Prostate gland (tissue), 2 donors: ENCODE results near the gene MYO5B. TPM values are rescaled to one million over a fixed set of nuclear protein-coding genes. Genes with fewer than 3 reads are reported as not detected.
"Not testable (repeated sequence)": the region's sequence is repeated elsewhere in the genome, so short reads cannot be mapped to it uniquely, and the experiment has no call there.

ENCODE experiments used
- DNase-seq: peaks from one replicate; pipeline ENCODE4 v3.0.0-alpha.2; 2019; ENCODE audit warnings: low spot score
- H3K27ac ChIP-seq, 2 donors: fragments of 200-600 bp; sonication (generic); 2 replicates each; pipeline ENCODE4 v1.5.1; 2017 to 2019
- H3K27me3 ChIP-seq: fragments of 200-600 bp; sonication (generic); replicated peaks from 2 replicates; pipeline ENCODE4 v1.5.1; 2019; ENCODE audit not compliant: insufficient read depth
- H3K36me3 ChIP-seq, 2 donors: fragments of 200-600 bp; sonication (generic); 1 replicate in 1 of 2; 2 replicates in 1 of 2; pipeline versions ENCODE4 v1.5.1 to v1.8.1; 2017 to 2019
- H3K4me1 ChIP-seq: fragments of 200-600 bp; sonication (generic); replicated peaks from 2 replicates; pipeline ENCODE4 v1.5.1; 2019
- H3K4me3 ChIP-seq, 2 donors: fragments of 200-600 bp; sonication (generic); 2 replicates each; pipeline ENCODE4 v1.5.1; 2017 to 2019
- H3K9me3 ChIP-seq: fragments of 200-600 bp; sonication (generic); 2 replicates; pipeline ENCODE4 v1.5.1; 2017
- POLR2A ChIP-seq: fragments of 450-650 bp; IDR thresholded peaks from one replicate; pipeline ENCODE4 v1.6.1; 2016; ENCODE audit warnings: antibody characterized with exemption, mild to moderate bottlenecking
- POLR2AphosphoS5 ChIP-seq: sonication (generic); formaldehyde crosslinking; IDR thresholded peaks from one replicate; pipeline ENCODE4 v1.6.1; 2017; ENCODE audit warnings: antibody characterized with exemption
- WGBS: methylation state at CpG from one replicate; pipeline ENCODE4 v1.1.5; 2018; 5-methylcytosine and 5-hydroxymethylcytosine counted together
- intact Hi-C: fragments of 100-400 bp; cut with DNase I; formaldehyde crosslinking; loops from one replicate; pipeline ENCODE4 v1.14.2; 2022
- total RNA-seq, 2 donors: library from RNA; depleted of rRNA; stranded (reverse); fragments of >200 nt; gene quantifications; one replicate each; pipeline ENCODE4 v1.1.0, GENCODE V29; 2016
- TF ChIP-seq, protein P1 (sequence below), 4 experiments: fragments of 200-600 bp in 2 of 4; fragments of 450-650 bp in 2 of 4; sonication (generic) in 2 of 4; IDR thresholded peaks; 1 replicate in 3 of 4; 2 replicates in 1 of 4; pipeline ENCODE4 v1.5.1; 2016 to 2019; ENCODE audit warnings: antibody characterized with exemption in 4 of 4, mild to moderate bottlenecking in 2 of 4, moderate library complexity in 2 of 4

Gene MYO5B
- total RNA-seq, 2 donors from 2014 or later = 28.5 to 31.1 TPM

DNA sequence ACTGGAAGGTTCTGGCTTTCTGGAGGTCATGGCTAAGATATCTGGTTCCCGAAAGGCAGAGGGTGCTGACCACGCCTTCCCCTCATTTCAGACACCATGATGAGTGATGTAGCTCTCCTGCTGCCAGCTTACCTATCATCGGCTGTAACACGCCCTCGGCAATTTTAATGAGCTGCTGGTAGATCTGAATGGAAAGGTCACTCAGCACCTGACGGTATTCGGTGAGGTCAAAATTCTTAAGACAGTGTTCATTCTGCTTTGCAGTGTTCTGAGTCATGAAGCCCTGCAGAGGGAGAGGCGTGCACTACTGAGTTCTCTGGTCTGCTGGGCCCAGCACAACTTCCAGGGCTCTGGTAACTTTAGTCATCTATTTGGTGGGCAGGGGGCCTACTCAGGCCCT, 355.9 kb downstream of the MYO5B start:
- no peak for TF ChIP-seq POLR2AphosphoS5
- TF ChIP-seq, protein P1, sequence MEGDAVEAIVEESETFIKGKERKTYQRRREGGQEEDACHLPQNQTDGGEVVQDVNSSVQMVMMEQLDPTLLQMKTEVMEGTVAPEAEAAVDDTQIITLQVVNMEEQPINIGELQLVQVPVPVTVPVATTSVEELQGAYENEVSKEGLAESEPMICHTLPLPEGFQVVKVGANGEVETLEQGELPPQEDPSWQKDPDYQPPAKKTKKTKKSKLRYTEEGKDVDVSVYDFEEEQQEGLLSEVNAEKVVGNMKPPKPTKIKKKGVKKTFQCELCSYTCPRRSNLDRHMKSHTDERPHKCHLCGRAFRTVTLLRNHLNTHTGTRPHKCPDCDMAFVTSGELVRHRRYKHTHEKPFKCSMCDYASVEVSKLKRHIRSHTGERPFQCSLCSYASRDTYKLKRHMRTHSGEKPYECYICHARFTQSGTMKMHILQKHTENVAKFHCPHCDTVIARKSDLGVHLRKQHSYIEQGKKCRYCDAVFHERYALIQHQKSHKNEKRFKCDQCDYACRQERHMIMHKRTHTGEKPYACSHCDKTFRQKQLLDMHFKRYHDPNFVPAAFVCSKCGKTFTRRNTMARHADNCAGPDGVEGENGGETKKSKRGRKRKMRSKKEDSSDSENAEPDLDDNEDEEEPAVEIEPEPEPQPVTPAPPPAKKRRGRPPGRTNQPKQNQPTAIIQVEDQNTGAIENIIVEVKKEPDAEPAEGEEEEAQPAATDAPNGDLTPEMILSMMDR (IDR thresholded peaks at IDR 0.05) = no peak
- no peak for TF ChIP-seq POLR2A
- 96% methylated on average over 8 of the region's 8 CpGs for WGBS

DNA sequence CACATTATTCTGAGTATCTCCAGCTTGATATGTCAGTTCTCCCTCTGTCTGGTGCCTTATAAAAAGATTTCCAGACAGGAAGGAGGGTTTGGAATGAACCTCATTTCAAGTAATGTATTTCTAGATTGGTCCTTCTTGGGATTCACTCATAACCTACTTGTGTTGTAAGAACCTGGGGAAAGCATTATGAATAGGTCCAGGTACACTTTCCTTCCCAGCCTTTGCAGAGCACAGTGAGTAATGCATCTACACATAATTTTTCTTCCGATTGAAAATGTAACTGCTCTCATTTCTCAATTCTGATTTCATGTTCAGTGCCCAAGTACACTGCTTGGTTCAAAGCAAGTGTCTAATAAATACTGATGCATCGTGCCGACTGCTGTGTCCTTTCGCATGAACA, 356.6 kb downstream of the MYO5B start:
- H3K27me3 ChIP-seq = no peaks in the 10 kb centered on the region
- no peak overlapping the region for H3K4me3 ChIP-seq
- H3K27ac ChIP-seq = no peak overlapping the region
- intact Hi-C loops = no loop called here
- DNase-seq = no peak
- no peaks in the 10 kb centered on the region for H3K9me3 ChIP-seq
- no peaks in the 10 kb centered on the region for H3K4me1 ChIP-seq
- TF ChIP-seq POLR2A (no peak), POLR2AphosphoS5 (no peak)
- TF ChIP-seq, protein P1 (IDR thresholded peaks at IDR 0.05) = no peak
- 99% methylated on average over 4 of the region's 4 CpGs for WGBS
- H3K36me3 ChIP-seq = no peaks in the 10 kb centered on the region

More for the DNA sequence above, 355.9 kb downstream of the MYO5B start:
- DNase-seq = no peak
- Histone ChIP-seq H3K9me3 (no peaks in the 10 kb centered on the region), H3K4me1 (no peaks in the 10 kb centered on the region), H3K27ac (no peak overlapping the region), H3K27me3 (no peaks in the 10 kb centered on the region), H3K4me3 (no peak overlapping the region), H3K36me3 (no peaks in the 10 kb centered on the region)
- intact Hi-C loops = no loop called here

DNA sequence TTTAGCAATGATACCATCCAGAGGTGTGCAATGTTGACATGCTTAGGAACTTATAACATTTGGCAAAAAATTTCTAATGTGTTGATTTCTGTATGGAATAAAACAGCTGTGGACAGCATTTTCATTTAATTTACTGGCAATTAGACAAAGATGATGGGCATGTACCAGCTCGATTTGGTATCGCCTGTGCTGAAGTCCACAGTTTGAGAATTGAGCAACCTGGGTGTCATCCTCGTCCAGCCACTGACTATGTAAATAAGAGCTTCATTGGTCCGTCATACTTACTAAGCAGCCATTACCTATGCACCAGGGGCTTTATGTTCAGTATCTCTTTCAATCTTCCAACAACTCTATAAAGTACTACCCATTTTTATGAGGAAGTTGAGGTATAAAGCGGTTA, 357.1 kb downstream of the MYO5B start:
- no peaks in the 10 kb centered on the region for H3K9me3 ChIP-seq
- DNase-seq = no peak
- H3K27ac ChIP-seq = no peak overlapping the region
- WGBS = 76% methylated on average over 5 of the region's 5 CpGs
- no peak overlapping the region for H3K4me3 ChIP-seq
- no peaks in the 10 kb centered on the region for H3K36me3 ChIP-seq
- intact Hi-C loops = no loop called here
- no peaks in the 10 kb centered on the region for H3K4me1 ChIP-seq
- TF ChIP-seq POLR2AphosphoS5 = no peak
- TF ChIP-seq POLR2A = no peak
- TF ChIP-seq, protein P1 (IDR thresholded peaks at IDR 0.05) = no peak
- H3K27me3 ChIP-seq = no peaks in the 10 kb centered on the region

DNA sequence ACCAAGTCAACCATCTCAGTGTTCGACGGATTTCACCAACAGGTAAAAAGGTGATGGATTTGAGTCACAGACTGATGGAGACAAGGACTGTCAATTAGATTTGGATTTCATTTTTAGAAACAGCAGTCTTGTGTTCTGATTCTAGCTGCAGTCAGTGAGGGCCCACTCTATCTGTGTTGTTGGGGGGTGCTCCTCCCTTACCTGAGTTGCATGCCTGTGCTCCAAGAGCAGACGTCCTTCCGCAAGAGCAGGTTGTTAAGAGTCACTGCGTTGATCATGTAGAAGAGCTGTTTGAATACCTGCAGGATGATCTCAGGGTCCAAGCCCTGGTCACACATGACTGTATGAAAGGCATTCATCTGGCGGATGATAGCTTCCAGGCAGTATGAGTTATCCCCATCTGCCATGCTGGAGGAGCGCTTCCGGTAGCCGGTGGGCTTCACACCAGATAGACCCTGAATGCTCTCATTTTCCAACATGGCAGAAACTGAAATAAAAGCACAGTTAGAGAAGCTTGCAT, 357.6 kb downstream of the MYO5B start:
- H3K9me3 ChIP-seq, intact Hi-C loops, H3K27ac ChIP-seq, H3K4me3 ChIP-seq, H3K4me1 ChIP-seq, H3K36me3 ChIP-seq, DNase-seq, H3K27me3 ChIP-seq: not testable (repeated sequence)
- WGBS = 84% methylated on average over 9 of the region's 9 CpGs

GRCh38 chr18:49835405-49835804, 359.5 kb downstream of the MYO5B start:
- TF ChIP-seq, protein P1 (IDR thresholded peaks at IDR 0.05) = no peak
- TF ChIP-seq POLR2AphosphoS5 = no peak
- no peak for TF ChIP-seq POLR2A
- Histone ChIP-seq H3K4me1 (no peaks in the 10 kb centered on the region), H3K27me3 (no peaks in the 10 kb centered on the region), H3K4me3 (no peak overlapping the region), H3K27ac (no peak overlapping the region), H3K36me3 (no peaks in the 10 kb centered on the region), H3K9me3 (no peaks in the 10 kb centered on the region)
- DNase-seq = no peak
- intact Hi-C loops = no loop called here
- 78% methylated on average over 2 of the region's 2 CpGs for WGBS
